LNCaP clone FGC (cell line): ENCODE measurements around the gene ASB10.

ENCODE experiments used
- DNase-seq: peaks from one replicate; pipeline ENCODE4 v3.0.0-alpha.2; 2011; ENCODE audit warnings: low read depth
- H3K4me3 ChIP-seq: 2 replicates; pipeline ENCODE4 v1.5.1; 2011; ENCODE audit warnings: mild to moderate bottlenecking, low read depth, low read length, control low read depth
- CTCF ChIP-seq: IDR thresholded peaks from 2 replicates; pipeline ENCODE4 v1.5.1; 2012; ENCODE audit warnings: mild to moderate bottlenecking; ENCODE audit not compliant: control insufficient read depth, insufficient read depth; ENCODE audit errors: extremely low read depth

Gene ASB10

GRCh38 chr7:151133986-151134742, 52.9 kb downstream of the ASB10 start:
- DNase-seq: no peak
- no peak for TF ChIP-seq CTCF

GRCh38 chr7:151133266-151133985, 53.6 kb downstream of the ASB10 start:
- no peak overlapping the region for H3K4me3 ChIP-seq
- no peak for DNase-seq
- no peak for TF ChIP-seq CTCF

More at GRCh38 chr7:151133986-151134742, 52.9 kb downstream of the ASB10 start:
- no peak overlapping the region for H3K4me3 ChIP-seq

GRCh38 chr7:151132461-151133205, 54.4 kb downstream of the ASB10 start:
- no peak for DNase-seq
- no peak for TF ChIP-seq CTCF
- H3K4me3 ChIP-seq: no peak overlapping the region

- no peak for TF ChIP-seq CTCF
- H3K4me3 ChIP-seq: no peak overlapping the region
- no peak for DNase-seq
Observed at GRCh38 chr7:151131592-151132293, 55.3 kb downstream of the ASB10 start.

- no peak for TF ChIP-seq CTCF
- DNase-seq: no peak
Observed at GRCh38 chr7:151131224-151131591, 55.8 kb downstream of the ASB10 start.

GRCh38 chr7:151130741-151131157, 56.3 kb downstream of the ASB10 start:
- TF ChIP-seq CTCF: no peak
- H3K4me3 ChIP-seq: no peak overlapping the region
- no peak for DNase-seq

More at GRCh38 chr7:151131224-151131591, 55.8 kb downstream of the ASB10 start:
- H3K4me3 ChIP-seq: no peak overlapping the region
